Measurements from ENCODE around the gene UGT1A7.

The UGT1A7 gene

GRCh38 chr2:233818639-233819621 lies 137.2 kb downstream of the UGT1A7 start:
- no peak for DNase-seq (ENCODE audit: low read depth)

DNA sequence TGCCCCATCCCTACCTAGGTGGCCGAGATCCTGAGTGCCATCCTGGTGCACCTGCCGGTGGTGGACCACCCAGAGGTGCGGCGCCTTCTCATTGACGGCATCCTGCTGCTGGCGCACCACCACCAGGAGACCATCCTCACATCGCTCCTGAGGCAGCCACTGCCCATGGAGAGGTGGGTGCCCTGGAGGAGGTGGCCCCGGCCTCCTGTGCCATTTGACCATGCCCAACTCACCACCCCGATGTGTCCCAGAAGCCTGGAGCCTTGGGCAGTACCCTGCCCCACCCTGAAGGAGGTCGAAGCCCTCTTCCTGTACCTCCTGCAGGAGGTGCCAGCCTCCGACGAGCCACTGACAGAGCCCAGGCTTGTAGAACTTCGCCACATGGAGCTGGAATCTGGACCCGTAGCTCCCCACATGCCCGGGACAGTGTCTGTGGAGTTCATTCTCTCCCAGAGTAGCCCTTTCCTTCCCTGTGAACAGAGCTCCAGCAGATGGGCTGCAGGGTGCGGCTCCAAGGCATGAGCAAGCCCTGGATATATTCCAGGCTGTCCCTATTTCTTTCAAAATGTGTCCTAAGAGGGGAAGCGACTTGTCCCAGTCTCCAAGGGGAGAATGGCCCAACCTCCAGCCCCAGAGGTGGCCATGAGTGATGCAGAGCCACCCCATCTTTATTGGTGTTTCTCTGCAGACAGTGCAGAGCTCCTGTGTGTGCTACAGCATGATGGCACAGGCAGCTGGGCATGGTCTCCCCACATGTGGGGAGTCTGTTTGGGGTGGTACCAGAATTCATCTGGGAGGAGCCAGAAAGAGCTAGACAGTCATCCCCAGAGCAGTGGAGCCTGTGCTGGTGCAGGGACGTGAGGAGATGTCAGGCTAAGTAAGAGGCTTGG lies 138.4 kb downstream of the UGT1A7 start:
- no peak for DNase-seq (ENCODE audit: low read depth)

DNA sequence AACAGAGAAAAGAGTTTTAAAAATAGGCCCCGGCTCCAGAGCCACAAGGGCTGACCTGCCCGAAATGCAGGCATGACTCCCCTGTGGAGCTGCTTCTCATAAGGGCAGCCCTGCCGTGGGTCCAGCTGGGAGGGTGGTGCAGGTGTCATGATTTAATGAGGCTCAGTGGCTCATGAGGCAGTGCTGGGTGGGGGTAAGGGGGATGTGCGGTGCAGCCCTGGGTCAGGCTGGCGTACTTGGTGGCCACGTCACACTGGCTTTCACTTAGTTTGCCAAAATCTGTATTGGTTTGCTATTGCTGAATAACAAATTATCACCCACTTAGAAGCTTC lies 139.0 kb downstream of the UGT1A7 start:
- no peak for DNase-seq (ENCODE audit: low read depth)

- no peak for DNase-seq (ENCODE audit: low read depth)
Observed at GRCh38 chr2:233821196-233821595, 139.5 kb downstream of the UGT1A7 start.

DNA sequence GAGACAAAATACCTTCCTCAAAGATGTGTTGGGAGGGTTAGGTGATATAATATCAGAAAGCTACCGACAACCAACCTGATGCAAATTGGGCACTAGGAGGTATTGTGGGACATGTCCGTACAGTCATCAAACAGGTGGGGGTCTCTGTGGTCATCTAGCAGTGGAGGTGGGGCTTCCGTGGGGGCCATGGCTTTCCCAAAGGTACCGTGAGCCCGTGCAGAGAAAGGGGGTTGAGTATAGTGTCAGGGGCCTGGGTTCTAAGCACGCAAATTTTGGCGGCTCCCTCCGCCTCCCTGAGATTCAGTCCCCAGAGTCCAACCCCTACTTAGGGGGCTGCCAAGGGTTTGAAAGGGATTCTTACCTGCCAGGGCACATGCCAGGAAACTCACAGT lies 140.0 kb downstream of the UGT1A7 start:
- DNase-seq (ENCODE audit: low read depth): no peak

DNA sequence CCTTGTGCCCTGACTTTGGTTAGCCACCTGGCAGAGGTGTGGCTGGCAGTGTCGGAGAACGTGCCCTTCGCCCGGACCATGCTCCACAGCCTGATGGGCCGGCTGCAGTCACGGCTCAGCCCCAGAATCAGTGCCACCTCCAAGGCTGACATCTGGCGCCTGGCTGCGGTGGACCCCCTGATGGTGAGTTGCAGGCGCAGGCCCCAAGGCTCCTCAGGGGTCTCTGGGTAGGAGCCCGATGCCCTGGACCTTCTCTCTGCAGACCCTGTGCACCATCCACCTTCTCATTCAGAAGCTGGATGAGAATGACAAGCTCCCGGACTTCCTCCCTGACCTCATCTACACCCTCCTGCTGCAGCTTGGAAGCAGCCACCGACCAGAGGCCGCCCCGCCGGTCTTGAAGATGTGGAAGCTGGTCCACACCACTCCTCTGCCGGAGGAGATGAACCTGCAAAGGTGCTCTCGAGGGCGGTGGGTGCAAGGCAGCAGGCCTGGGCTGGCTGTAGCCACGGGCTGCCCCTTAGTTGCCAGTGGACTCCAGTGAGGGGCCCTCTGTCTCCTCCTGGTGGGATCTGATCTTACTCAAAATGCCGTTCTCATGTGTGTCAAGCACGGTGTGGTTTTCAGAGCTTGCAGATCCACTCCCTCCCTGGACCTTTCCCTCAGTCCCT lies 140.5 kb downstream of the UGT1A7 start:
- no peak for DNase-seq (ENCODE audit: low read depth)
